Mesothelial cell of epicardium (in vitro differentiated cells): Measurements from ENCODE around the gene FOXP1. TPM values are rescaled to one million over a fixed set of nuclear protein-coding genes. Genes with fewer than 3 reads are reported as not detected.

Experiments used
- DNase-seq, 2 experiments: peaks; one replicate each; pipeline ENCODE4 v3.0.0; 2021; ENCODE audit warnings: low spot score in 2 of 2; ENCODE audit not compliant: unreplicated experiment in 2 of 2
- H3K27ac Mint-ChIP-seq: 2 replicates; pipeline ENCODE4 v1.8.0; 2021; ENCODE audit warnings: mixed read lengths
- H3K27me3 Mint-ChIP-seq: 2 replicates; pipeline ENCODE4 v1.8.0; 2021; ENCODE audit warnings: low read depth, mixed read lengths
- H3K36me3 Mint-ChIP-seq: 2 replicates; pipeline ENCODE4 v1.8.0; 2021; ENCODE audit warnings: mixed read lengths
- H3K4me1 Mint-ChIP-seq: 2 replicates; pipeline ENCODE4 v1.8.0; 2021; ENCODE audit warnings: mixed read lengths
- H3K4me3 Mint-ChIP-seq: 2 replicates; pipeline ENCODE4 v1.8.0; 2021; ENCODE audit warnings: mild to moderate bottlenecking, moderate library complexity, mixed read lengths
- H3K9me3 Mint-ChIP-seq: 2 replicates; pipeline ENCODE4 v1.8.0; 2021; ENCODE audit warnings: mixed read lengths
- CTCF ChIP-seq: fragments of 200-600 bp; sonication (generic); IDR thresholded peaks from one replicate; pipeline ENCODE4 v1.5.0; 2021; ENCODE audit warnings: antibody characterized with exemption; ENCODE audit not compliant: unreplicated experiment
- total RNA-seq: library from RNA; stranded (reverse); gene quantifications from 3 replicates; pipeline ENCODE4 v1.2.1, GENCODE V29; 2021

The FOXP1 gene
- total RNA-seq, 1 donor from 2014 or later, result 187 TPM

DNA sequence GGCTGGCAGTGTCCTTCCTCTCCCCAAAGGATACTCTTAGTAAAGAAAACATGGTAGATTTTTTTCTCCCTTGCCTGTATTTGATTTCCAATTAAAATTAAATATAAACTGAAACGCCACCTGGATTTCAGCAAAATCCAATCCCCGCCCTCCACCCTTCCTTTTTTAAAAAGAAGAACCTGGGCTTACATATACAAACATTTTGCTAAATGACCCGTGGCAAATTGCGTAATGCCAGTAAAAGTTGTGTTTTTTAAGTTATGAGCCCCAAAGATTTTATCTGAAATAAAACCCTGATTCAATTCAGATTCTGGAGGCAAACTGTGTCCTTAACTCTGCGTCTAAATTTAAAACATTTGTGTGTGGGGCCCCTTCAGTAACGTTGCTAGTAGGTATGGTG, 403.0 kb downstream of the FOXP1 start:
- Mint-ChIP-seq H3K4me1 (peaks cover 17% of the 10 kb centered on the region), H3K27me3 (no peaks in the 10 kb centered on the region), H3K27ac (no peak overlapping the region), H3K9me3 (no peaks in the 10 kb centered on the region), H3K4me3 (no peak overlapping the region), H3K36me3 (peaks cover 26% of the 10 kb centered on the region)
- DNase-seq, result no peak
- no peak for TF ChIP-seq CTCF

DNA sequence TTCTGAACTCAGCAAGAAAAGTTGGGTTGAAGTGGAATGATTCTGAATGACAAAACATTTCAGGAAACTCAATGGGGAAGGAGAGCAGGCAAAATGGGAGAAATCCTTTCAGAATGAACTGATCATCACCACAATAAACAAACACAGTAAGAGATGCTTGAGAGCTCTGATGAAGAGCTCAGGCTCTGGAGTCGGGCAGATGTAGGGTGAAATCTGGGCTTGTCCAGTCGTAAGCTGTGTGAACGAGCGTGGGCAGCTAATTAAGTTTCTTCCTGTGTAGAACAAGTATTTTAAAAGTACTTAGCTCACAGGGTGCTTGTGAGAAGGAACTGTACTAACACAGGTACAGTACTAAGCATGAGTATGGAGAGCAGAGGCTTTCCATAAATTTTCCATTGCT, 406.2 kb downstream of the FOXP1 start:
- H3K27me3 Mint-ChIP-seq, result no peaks in the 10 kb centered on the region
- peaks cover 16% of the 10 kb centered on the region for H3K36me3 Mint-ChIP-seq
- no peak for TF ChIP-seq CTCF
- H3K4me1 Mint-ChIP-seq, result peaks cover 41% of the 10 kb centered on the region
- H3K9me3 Mint-ChIP-seq, result no peaks in the 10 kb centered on the region
- peak overlapping the region; percentile 15 for H3K27ac Mint-ChIP-seq
- no peak overlapping the region for H3K4me3 Mint-ChIP-seq
- no peak for DNase-seq

- Mint-ChIP-seq H3K9me3 (no peaks in the 10 kb centered on the region), H3K4me1 (peaks cover 45% of the 10 kb centered on the region), H3K27me3 (no peaks in the 10 kb centered on the region), H3K4me3 (no peak overlapping the region), H3K27ac (peak overlapping the region; percentile 89), H3K36me3 (peaks cover 15% of the 10 kb centered on the region)
- DNase-seq, result no peak
- TF ChIP-seq CTCF, result no peak
These were observed 407.2 kb downstream of the FOXP1 start for GRCh38 chr3:71176366-71176765.

DNA sequence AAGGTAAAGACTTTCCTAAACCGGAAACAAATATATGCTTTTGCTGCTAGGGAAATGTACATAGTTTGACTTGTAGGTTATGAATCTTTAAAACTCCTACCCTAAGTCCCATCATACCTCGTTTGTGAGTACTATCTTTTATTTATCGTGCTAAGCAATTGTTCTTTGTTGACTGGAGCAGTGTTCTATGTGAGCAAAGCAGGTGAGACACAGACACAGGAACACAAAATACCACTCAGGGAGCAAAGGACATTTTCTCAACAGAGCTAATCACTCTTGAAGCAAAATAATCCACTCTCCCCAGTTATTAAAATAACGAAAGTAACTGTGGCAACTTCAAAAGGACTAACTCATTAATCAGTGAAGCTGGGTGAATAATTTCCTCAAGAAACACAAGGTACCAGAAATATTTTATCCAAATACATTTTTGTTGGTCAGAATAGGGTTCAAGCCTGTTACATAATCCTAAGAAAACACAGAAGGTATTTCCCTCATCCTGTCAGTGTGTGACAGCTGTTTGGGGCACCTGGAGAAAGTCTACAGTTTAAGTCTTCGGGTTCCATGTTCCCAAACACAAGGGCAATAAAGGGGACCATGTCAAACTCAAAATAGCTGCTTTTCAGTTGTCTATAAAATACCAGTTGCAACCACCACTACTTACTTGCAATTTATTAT, 407.7 kb downstream of the FOXP1 start:
- Mint-ChIP-seq H3K36me3 (peaks cover 12% of the 10 kb centered on the region), H3K4me3 (no peak overlapping the region), H3K27ac (peak overlapping the region; percentile 89), H3K9me3 (no peaks in the 10 kb centered on the region), H3K4me1 (peaks cover 49% of the 10 kb centered on the region), H3K27me3 (no peaks in the 10 kb centered on the region)
- TF ChIP-seq CTCF, result no peak
- DNase-seq, result no peak

DNA sequence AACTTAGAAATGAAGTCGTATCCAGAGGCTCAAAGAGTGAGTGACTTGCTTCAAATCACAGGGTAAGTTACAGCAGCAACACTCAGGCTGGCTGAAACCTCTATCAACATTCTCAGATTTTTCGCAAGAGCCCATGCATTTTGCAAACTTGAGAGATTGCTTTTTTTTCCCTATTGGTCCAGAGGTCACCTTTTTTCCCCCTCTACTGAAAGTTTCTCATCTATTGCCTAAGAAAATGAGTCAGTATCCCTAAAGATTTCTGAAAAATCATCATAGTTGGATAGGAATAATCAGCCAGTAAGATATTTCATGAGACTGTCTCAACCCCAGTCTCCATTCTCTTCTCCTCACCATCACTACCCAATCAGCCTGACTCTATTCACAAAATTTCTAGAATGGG, 410.6 kb downstream of the FOXP1 start:
- no peak for DNase-seq
- peaks cover 5% of the 10 kb centered on the region for H3K36me3 Mint-ChIP-seq
- no peak for TF ChIP-seq CTCF
- H3K27me3 Mint-ChIP-seq, result no peaks in the 10 kb centered on the region
- peak overlapping the region; percentile 76 for H3K27ac Mint-ChIP-seq
- H3K4me1 Mint-ChIP-seq, result peaks cover 75% of the 10 kb centered on the region
- no peak overlapping the region for H3K4me3 Mint-ChIP-seq
- no peaks in the 10 kb centered on the region for H3K9me3 Mint-ChIP-seq

DNA sequence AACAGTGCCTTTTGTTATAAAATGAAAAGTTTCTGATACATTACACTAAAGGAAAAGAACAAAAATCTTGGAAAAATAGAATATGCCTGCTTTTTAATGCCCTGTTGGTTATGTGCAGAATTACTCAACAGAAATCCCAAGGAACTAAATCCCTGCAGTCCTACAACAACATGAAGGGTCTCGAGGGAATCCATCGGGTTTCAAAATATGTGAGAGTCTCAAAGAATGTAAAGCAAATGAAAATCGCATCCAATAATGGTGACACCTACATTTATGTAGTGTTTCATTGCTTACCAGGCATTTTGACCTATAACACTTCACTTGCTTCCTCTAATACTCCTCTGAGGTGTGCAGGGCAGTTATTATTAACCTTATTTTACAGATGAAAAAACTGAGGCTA, 411.3 kb downstream of the FOXP1 start:
- no peak for TF ChIP-seq CTCF
- Mint-ChIP-seq H3K4me3 (no peak overlapping the region), H3K27me3 (no peaks in the 10 kb centered on the region), H3K9me3 (no peaks in the 10 kb centered on the region), H3K36me3 (peaks cover 3% of the 10 kb centered on the region), H3K4me1 (peaks cover 80% of the 10 kb centered on the region), H3K27ac (no peak overlapping the region)
- DNase-seq, result no peak
